Small intestine (tissue), 7 donors: ENCODE results near the gene YIF1B. TPM values are rescaled to one million over a fixed set of nuclear protein-coding genes. Genes with fewer than 3 reads are reported as not detected.
A peak's percentile ranks its signal among the peaks of the same experiment; 100 is the strongest.
"Not testable (repeated sequence)": the region's sequence is repeated elsewhere in the genome, so short reads cannot be mapped to it uniquely, and the experiment has no call there.

Source experiments
- DNase-seq, 2 donors: peaks; one replicate each; pipeline versions ENCODE4 v3.0.0 to v3.0.0-alpha.2; 2013
- FAIRE-seq: peaks from 2 replicates; lab custom pipeline; 2012; peaks lifted over from hg19 to GRCh38; lab: Jason Lieb, UNC
- H3K27ac ChIP-seq, 3 donors: one replicate each; pipeline ENCODE4 v1.5.1; 2013; ENCODE audit warnings: low read length in 2 of 3, mild to moderate bottlenecking in 2 of 3, control low read depth in 1 of 3, inconsistent platforms in 1 of 3, low read depth in 1 of 3, moderate library complexity in 1 of 3
- H3K27me3 ChIP-seq, 3 donors: one replicate each; pipeline ENCODE4 v1.6.1; 2013; ENCODE audit warnings: low read length in 3 of 3, inconsistent platforms in 1 of 3; ENCODE audit not compliant: control insufficient read depth in 3 of 3, insufficient read depth in 3 of 3
- H3K36me3 ChIP-seq, 3 donors: one replicate each; pipeline ENCODE4 v1.6.1; 2013; ENCODE audit warnings: low read length in 3 of 3, inconsistent platforms in 1 of 3, low read depth in 1 of 3, mild to moderate bottlenecking in 1 of 3, moderate library complexity in 1 of 3; ENCODE audit not compliant: control insufficient read depth in 3 of 3, insufficient read depth in 2 of 3
- H3K4me1 ChIP-seq, 3 donors: one replicate each; pipeline ENCODE4 v1.6.1; 2013; ENCODE audit warnings: low read length in 2 of 3, inconsistent platforms in 1 of 3, low read depth in 1 of 3, mild to moderate bottlenecking in 1 of 3, moderate library complexity in 1 of 3; ENCODE audit not compliant: control insufficient read depth in 3 of 3, insufficient read depth in 2 of 3
- H3K4me3 ChIP-seq, 3 donors: one replicate each; pipeline ENCODE4 v1.5.1; 2013; ENCODE audit warnings: low read length in 3 of 3, control low read depth in 1 of 3, inconsistent platforms in 1 of 3, low read depth in 1 of 3, mild to moderate bottlenecking in 1 of 3, moderate library complexity in 1 of 3
- H3K9me3 ChIP-seq, 2 donors: one replicate each; pipeline ENCODE4 v1.6.1; 2013; ENCODE audit warnings: low read depth in 1 of 2, low read length in 1 of 2; ENCODE audit not compliant: control insufficient read depth in 2 of 2, insufficient read depth in 1 of 2
- WGBS, 3 donors: extraction: QIAGEN DNeasy Blood & Tissue Kit; methylation state at CpG; one replicate each; pipeline ENCODE4 v1.1.7; 2013; 5-methylcytosine and 5-hydroxymethylcytosine counted together
- polyA plus RNA-seq, 4 donors: library from polyadenylated mRNA; stranded (reverse) in 3 of 4; unstranded in 1 of 4; fragments of 200-250 nt in 3 of 4; fragments of 120-200 nt in 1 of 4; gene quantifications; one replicate each; pipeline versions ENCODE4 v1.2.1 to v1.2.3, GENCODE V29; 2013
- donor health status: healthy with polysubstance abuse.
- donor health status: control.
- donor health status: control.
- donor health status: Bipolar disorder and iron deficiency.
- donor health status: healthy.

The YIF1B gene
- polyA plus RNA-seq, 4 donors: 13.0 to 73.1 (median 16.6) TPM

- no peak for FAIRE-seq
- H3K36me3 ChIP-seq: peaks cover 0 to 7% (median 0%) of the 10 kb centered on the region in 3 donors
- H3K27me3 ChIP-seq: no peaks in the 10 kb centered on the region
- peak overlapping the region; percentile 23 to 87 (median 56) for H3K4me3 ChIP-seq
- H3K9me3 ChIP-seq: no peaks in the 10 kb centered on the region
- H3K27ac ChIP-seq: peak overlapping the region; percentile 90 to 100 (median 94)
- WGBS, 3 donors: 7 to 13% (median 8%) methylated on average over 21 to 34 of the region's 34 CpGs
- H3K4me1 ChIP-seq: peaks cover 0 to 46% (median 3%) of the 10 kb centered on the region in 3 donors
- peak; percentile 97 for DNase-seq
These were observed 51.9 kb downstream of the YIF1B start for GRCh38 chr19:38263689-38264485.

GRCh38 chr19:38262585-38263268, 53.0 kb downstream of the YIF1B start:
- no peak for FAIRE-seq
- Histone ChIP-seq H3K27me3 (no peaks in the 10 kb centered on the region), H3K9me3 (no peaks in the 10 kb centered on the region), H3K4me1 (peaks cover 0 to 35% (median 3%) of the 10 kb centered on the region in 3 donors), H3K27ac (peak overlapping the region; percentile 35 to 90 (median 36)), H3K36me3 (no peaks in the 10 kb centered on the region), H3K4me3 (no peak overlapping the region)
- 68 to 78% (median 73%) methylated on average over 7 of the region's 7 CpGs for WGBS, 3 donors
- peak; percentile 68 to 75 for DNase-seq

GRCh38 chr19:38261942-38262341, 53.8 kb downstream of the YIF1B start:
- 84 to 95% (median 92%) methylated on average over 10 to 12 of the region's 12 CpGs for WGBS, 3 donors
- not testable (repeated sequence) for H3K27ac ChIP-seq

GRCh38 chr19:38255383-38256014, 60.2 kb downstream of the YIF1B start:
- Histone ChIP-seq H3K36me3 (peaks cover 0 to 12% (median 0%) of the 10 kb centered on the region in 3 donors), H3K9me3 (peaks cover 0 to 1% of the 10 kb centered on the region in 2 donors), H3K4me3 (peak overlapping the region; percentile 38 to 46 (median 42)), H3K27ac (peak overlapping the region in 2 of 3 donors; percentile 4 to 54), H3K4me1 (peaks cover under 1 to 42% (median 1%) of the 10 kb centered on the region in 3 donors), H3K27me3 (peaks cover 0 to 7% (median 0%) of the 10 kb centered on the region in 3 donors)
- peak in 1 of 2 donors; percentile 63 for DNase-seq
- 53 to 62% (median 61%) methylated on average over 17 of the region's 17 CpGs for WGBS, 3 donors
- FAIRE-seq: no peak

More at GRCh38 chr19:38261942-38262341, 53.8 kb downstream of the YIF1B start:
- FAIRE-seq, H3K27me3 ChIP-seq, H3K9me3 ChIP-seq, H3K36me3 ChIP-seq, DNase-seq, H3K4me3 ChIP-seq: not testable (repeated sequence)
- H3K4me1 ChIP-seq: peaks cover 0 to 28% (median 3%) of the 10 kb centered on the region in 3 donors

- Histone ChIP-seq H3K36me3 (peaks cover 0 to 12% (median 0%) of the 10 kb centered on the region in 3 donors), H3K9me3 (peaks cover 0 to 4% of the 10 kb centered on the region in 2 donors), H3K4me3 (no peak overlapping the region), H3K4me1 (peaks cover 1 to 51% (median 2%) of the 10 kb centered on the region in 3 donors), H3K27me3 (peaks cover 0 to 7% (median 0%) of the 10 kb centered on the region in 3 donors), H3K27ac (peak overlapping the region in 1 of 3 donors; percentile 91)
- FAIRE-seq (no peak), DNase-seq (peak in 1 of 2 donors; percentile 34)
- WGBS, 3 donors: 78 to 93% (median 86%) methylated on average over 5 of the region's 5 CpGs
These were observed 62.0 kb downstream of the YIF1B start for GRCh38 chr19:38253788-38254187.

Other genes starting within 250 kb of the YIF1B start
- under 1 TPM in 2 of 4 donors, not detected in 2; 0.39 to 0.64 TPM for gene DPF1, start 91.7 kb downstream of the YIF1B start, polyA plus RNA-seq
- 10 to 100 TPM in 3 of 4 donors, 1 to 10 TPM in 1; 8.7 to 31.8 (median 22.6) TPM for gene PPP1R14A, start 59.6 kb downstream of the YIF1B start, polyA plus RNA-seq
- gene SPINT2, start 51.4 kb downstream of the YIF1B start, polyA plus RNA-seq: 100 to 1,000 TPM; 263 to 450 (median 424) TPM
- 1,000 to 10,000 TPM in 2 of 4 donors, 100 to 1,000 TPM in 2; 410 to 2,753 (median 1,138) TPM for gene C19orf33, start 11.7 kb downstream of the YIF1B start, polyA plus RNA-seq
- 1 to 10 TPM; 2.7 to 7.5 (median 4.0) TPM for gene KCNK6, start 3.9 kb upstream of the YIF1B start, polyA plus RNA-seq
- gene CATSPERG, start 19.9 kb upstream of the YIF1B start, polyA plus RNA-seq: 10 to 100 TPM in 1 of 4 donors, 1 to 10 TPM in 3; 1.9 to 10.6 (median 2.7) TPM
- gene PSMD8, start 58.6 kb upstream of the YIF1B start, polyA plus RNA-seq: 100 to 1,000 TPM; 133 to 182 (median 148) TPM
- gene GGN, start 72.1 kb upstream of the YIF1B start, polyA plus RNA-seq: 10 to 100 TPM in 2 of 4 donors, 1 to 10 TPM in 2; 1.7 to 16.1 (median 8.2) TPM
- 1 to 10 TPM in 3 of 4 donors, under 1 TPM in 1; 0.85 to 2.7 (median 1.8) TPM for gene SPRED3, start 72.8 kb upstream of the YIF1B start, polyA plus RNA-seq
- 10 to 100 TPM; 23.6 to 47.2 (median 38.6) TPM for gene FAM98C, start 87.1 kb upstream of the YIF1B start, polyA plus RNA-seq
- 1 to 10 TPM in 1 of 4 donors, under 1 TPM in 3; 0.22 to 1.0 (median 0.84) TPM for gene RASGRP4, start 110.3 kb upstream of the YIF1B start, polyA plus RNA-seq
- 1 to 10 TPM in 1 of 4 donors, under 1 TPM in 1, not detected in 2; 0.81 to 2.3 TPM for gene RYR1, start 117.7 kb upstream of the YIF1B start, polyA plus RNA-seq